22Rv1 (cell line): ENCODE measurements around the gene MTG1.

Source experiments
- H3K27ac ChIP-seq: fragments of 450-650 bp; 2 replicates; pipeline ENCODE4 v1.5.1; 2017
- ZFX ChIP-seq: fragments of 450-650 bp; IDR thresholded peaks from 2 replicates; pipeline ENCODE4 v1.6.1; 2017; ENCODE audit warnings: antibody characterized with exemption, borderline replicate concordance
- TF ChIP-seq, protein P1 (sequence below): fragments of 450-650 bp; IDR thresholded peaks from 2 replicates; pipeline ENCODE4 v1.5.1; 2017; ENCODE audit warnings: mild to moderate bottlenecking

Gene MTG1

GRCh38 chr10:133452453-133452852, 58.5 kb downstream of the MTG1 start:
- H3K27ac ChIP-seq = no peak overlapping the region
- no peak for TF ChIP-seq ZFX
- TF ChIP-seq, protein P1, sequence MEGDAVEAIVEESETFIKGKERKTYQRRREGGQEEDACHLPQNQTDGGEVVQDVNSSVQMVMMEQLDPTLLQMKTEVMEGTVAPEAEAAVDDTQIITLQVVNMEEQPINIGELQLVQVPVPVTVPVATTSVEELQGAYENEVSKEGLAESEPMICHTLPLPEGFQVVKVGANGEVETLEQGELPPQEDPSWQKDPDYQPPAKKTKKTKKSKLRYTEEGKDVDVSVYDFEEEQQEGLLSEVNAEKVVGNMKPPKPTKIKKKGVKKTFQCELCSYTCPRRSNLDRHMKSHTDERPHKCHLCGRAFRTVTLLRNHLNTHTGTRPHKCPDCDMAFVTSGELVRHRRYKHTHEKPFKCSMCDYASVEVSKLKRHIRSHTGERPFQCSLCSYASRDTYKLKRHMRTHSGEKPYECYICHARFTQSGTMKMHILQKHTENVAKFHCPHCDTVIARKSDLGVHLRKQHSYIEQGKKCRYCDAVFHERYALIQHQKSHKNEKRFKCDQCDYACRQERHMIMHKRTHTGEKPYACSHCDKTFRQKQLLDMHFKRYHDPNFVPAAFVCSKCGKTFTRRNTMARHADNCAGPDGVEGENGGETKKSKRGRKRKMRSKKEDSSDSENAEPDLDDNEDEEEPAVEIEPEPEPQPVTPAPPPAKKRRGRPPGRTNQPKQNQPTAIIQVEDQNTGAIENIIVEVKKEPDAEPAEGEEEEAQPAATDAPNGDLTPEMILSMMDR = no peak

GRCh38 chr10:133453516-133454203, 59.7 kb downstream of the MTG1 start, which contains the start of gene SCART1:
TSS of gene SCART1 (plus strand) at chr10:133453945. CDS start at chr10:133453998, 53 bp downstream.
- TF ChIP-seq, protein P1 = no peak
- no peak for TF ChIP-seq ZFX
- H3K27ac ChIP-seq = no peak within 1 kb of the TSS

DNA sequence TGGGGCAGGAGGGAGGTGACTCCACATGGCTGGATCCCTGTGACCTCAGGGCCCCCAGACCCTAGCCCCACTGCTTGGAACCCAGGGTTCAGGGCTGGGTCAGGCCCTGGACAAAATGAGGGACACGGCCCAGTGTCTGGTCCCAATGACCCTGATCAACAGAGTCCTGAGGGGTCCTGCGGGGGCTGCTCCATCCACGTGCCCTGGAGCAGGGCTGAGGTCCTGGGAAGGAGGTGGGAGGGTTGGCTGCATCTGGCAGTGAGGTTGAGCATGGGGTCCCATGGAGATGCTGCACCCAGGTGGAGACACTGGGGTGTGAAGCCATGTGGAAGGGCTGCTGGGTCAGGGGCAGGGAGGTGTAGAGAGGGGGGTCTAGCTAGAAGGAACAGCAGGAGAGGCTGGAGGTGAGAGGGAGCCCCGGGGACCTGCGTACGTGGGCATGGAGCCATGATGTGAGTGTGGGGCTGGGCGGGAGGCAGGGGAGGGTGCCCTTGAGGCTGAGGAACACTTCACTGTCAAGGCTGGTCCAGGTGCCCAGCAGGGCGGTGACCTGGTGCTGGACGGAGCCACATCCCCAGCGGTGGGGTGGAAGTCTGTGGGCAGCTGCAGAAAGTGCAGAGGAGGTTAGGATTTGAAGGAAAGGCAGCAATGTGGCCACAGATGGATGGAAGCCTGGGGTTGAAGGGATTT, 60.4 kb downstream of the MTG1 start:
- H3K27ac ChIP-seq = no peak overlapping the region
- TF ChIP-seq, protein P1 = no peak
- no peak for TF ChIP-seq ZFX

DNA sequence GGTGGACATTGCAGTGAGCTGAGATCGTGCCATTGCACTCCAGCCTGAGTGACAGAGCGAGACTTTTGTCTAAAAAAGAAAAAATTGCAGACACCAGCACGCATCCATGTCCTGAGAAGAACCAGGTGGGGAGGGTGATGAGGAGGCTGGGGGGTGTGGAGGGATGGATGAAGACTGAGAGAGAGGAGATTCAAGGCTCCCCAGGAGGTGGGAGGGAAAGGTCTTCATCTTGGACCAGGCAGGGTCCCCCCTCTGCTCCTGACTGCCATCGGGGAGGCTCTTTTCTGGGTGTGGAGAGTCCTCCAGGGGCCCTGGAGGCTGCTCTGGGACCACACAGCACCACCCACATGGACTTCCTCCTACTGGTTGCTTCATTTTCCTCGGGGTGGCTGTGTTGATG, 61.2 kb downstream of the MTG1 start:
- H3K27ac ChIP-seq = no peak overlapping the region
- TF ChIP-seq, protein P1 = no peak
- TF ChIP-seq ZFX = no peak

DNA sequence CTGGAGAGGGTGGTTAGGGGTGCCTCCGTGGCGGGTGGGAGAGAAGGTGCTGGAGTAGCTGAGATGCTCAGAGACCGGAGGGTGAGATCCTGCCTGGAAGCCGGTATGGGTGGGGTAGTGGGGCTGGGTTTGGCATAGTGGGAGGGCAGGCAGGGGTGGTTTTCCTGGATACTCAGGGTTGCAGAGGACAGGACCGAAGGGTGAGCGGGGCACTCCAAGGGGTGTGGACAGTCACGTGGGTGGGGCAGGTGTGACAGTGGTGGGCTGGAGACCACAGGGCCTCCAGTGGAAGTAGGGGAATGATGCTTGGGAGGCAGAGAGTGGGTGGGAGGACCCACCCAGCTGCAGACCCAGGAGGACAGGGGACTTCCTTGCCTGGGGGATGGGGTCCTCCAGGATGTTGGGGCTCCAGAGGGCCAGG, 61.7 kb downstream of the MTG1 start:
- no peak overlapping the region for H3K27ac ChIP-seq
- TF ChIP-seq ZFX = no peak
- TF ChIP-seq, protein P1 = no peak

DNA sequence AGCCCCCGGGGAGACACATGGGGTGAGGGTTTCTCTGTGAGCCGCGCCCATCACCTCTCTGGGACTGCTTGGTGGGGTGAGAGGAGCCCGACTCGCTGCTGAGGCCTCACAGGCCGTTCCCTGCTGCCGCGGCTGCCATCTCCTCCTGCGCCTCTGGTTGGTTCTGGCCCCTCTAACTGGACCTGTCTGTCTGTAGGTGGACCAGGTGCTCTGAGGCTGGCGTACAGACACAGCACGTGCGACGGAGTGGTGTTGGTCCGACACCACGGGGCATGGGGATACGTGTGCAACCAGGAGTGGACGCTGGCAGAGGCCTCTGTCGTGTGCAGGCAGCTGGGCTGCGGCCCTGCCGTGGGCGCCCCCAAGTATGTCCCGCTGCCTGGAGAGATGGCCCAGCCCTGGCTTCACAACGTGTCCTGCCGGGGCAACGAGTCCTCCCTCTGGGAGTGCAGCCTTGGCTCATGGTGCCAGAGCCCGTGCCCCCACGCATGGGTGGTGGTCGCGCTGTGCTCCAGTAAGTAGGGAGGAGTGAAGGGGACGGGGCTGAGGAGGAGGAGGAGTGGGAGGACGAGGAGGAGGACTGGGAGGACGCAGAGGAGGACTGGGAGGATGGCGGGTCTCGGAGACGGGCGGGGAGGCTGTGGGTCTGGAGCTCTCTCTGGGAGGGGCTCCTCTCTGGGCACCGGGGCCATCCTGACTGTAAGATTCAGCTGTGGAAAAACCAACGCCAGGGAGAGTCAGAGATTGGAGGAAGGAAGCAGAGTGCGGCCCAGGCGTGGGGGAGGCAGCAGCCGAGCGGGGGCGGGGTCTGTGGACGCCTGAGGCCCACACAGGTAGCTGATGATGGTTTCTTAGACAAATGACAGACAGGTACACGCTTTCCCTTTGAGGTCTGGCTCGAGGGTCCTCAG, 62.3 kb downstream of the MTG1 start:
- no peak overlapping the region for H3K27ac ChIP-seq
- TF ChIP-seq, protein P1 = no peak
- TF ChIP-seq ZFX = no peak
